Neural progenitor cell (in vitro differentiated cells): ENCODE results near the gene TPCN1. TPM values are rescaled to one million over a fixed set of nuclear protein-coding genes. Genes with fewer than 3 reads are reported as not detected.

Experiments used
- DNase-seq: peaks from one replicate; pipeline ENCODE4 v3.0.0-alpha.2; 2016; ENCODE audit warnings: low spot score
- H2AFZ ChIP-seq: fragments of 200-600 bp; sonication (generic); replicated peaks from 2 replicates; pipeline ENCODE4 v1.6.1; 2016; ENCODE audit warnings: antibody characterized with exemption
- H3F3A ChIP-seq: fragments of 200-600 bp; sonication (generic); 2 replicates; pipeline ENCODE4 v1.6.1; 2016; ENCODE audit warnings: antibody characterized with exemption, low read depth
- H3K27ac ChIP-seq: fragments of 200-600 bp; sonication (generic); 2 replicates; pipeline ENCODE4 v1.5.1; 2016; ENCODE audit warnings: mild to moderate bottlenecking
- H3K27me3 ChIP-seq: fragments of 200-600 bp; sonication (generic); 2 replicates; pipeline ENCODE4 v1.6.1; 2016; ENCODE audit warnings: mild to moderate bottlenecking, moderate library complexity
- H3K36me3 ChIP-seq: fragments of 200-600 bp; sonication (generic); 2 replicates; pipeline ENCODE4 v1.5.1; 2016
- H3K4me1 ChIP-seq: fragments of 200-600 bp; sonication (generic); 2 replicates; pipeline ENCODE4 v1.6.1; 2016; ENCODE audit warnings: mixed run types
- H3K4me2 ChIP-seq: fragments of 200-600 bp; sonication (generic); 2 replicates; pipeline ENCODE4 v1.6.1; 2016
- H3K4me3 ChIP-seq: fragments of 200-600 bp; sonication (generic); 2 replicates; pipeline ENCODE4 v1.5.1; 2016
- H3K79me2 ChIP-seq: fragments of 200-600 bp; sonication (generic); 2 replicates; pipeline ENCODE4 v1.6.1; 2016; ENCODE audit warnings: low read depth
- H3K9ac ChIP-seq: fragments of 200-600 bp; sonication (generic); 2 replicates; pipeline ENCODE4 v1.6.1; 2016
- H3K9me3 ChIP-seq: fragments of 200-600 bp; sonication (generic); 2 replicates; pipeline ENCODE4 v1.5.1; 2016; ENCODE audit warnings: low read depth
- H4K20me1 ChIP-seq: fragments of 200-600 bp; sonication (generic); 2 replicates; pipeline ENCODE4 v1.6.1; 2016; ENCODE audit warnings: low read depth
- H3K27ac Mint-ChIP-seq: 3 replicates; pipeline ENCODE4 v1.8.0; 2021; ENCODE audit warnings: mixed read lengths
- H3K27me3 Mint-ChIP-seq: 2 replicates; pipeline ENCODE4 v1.8.0; 2022; ENCODE audit warnings: low read depth, mild to moderate bottlenecking, inconsistent platforms, moderate library complexity, mixed read lengths; ENCODE audit not compliant: insufficient read depth
- H3K36me3 Mint-ChIP-seq: 3 replicates; pipeline ENCODE4 v1.8.0; 2021; ENCODE audit warnings: mixed read lengths
- H3K4me1 Mint-ChIP-seq: 3 replicates; pipeline ENCODE4 v1.8.0; 2021; ENCODE audit warnings: mixed read lengths
- H3K4me3 Mint-ChIP-seq: 3 replicates; pipeline ENCODE4 v1.8.0; 2021; ENCODE audit warnings: mild to moderate bottlenecking, moderate library complexity, mixed read lengths
- H3K9me3 Mint-ChIP-seq: 3 replicates; pipeline ENCODE4 v1.8.0; 2020; ENCODE audit warnings: mixed read lengths
- CTCF ChIP-seq: fragments of 200-600 bp; sonication (generic); IDR thresholded peaks from 2 replicates; pipeline ENCODE4 v1.5.1; 2017; ENCODE audit warnings: antibody characterized with exemption, mild to moderate bottlenecking
- EZH2 ChIP-seq: fragments of 200-600 bp; sonication (generic); IDR thresholded peaks from 2 replicates; pipeline ENCODE4 v1.6.1; 2017; ENCODE audit warnings: antibody characterized with exemption, mild to moderate bottlenecking, moderate library complexity
- EZH2phosphoT487 ChIP-seq: fragments of 200-600 bp; sonication (generic); IDR thresholded peaks from 2 replicates; pipeline ENCODE4 v1.6.1; 2017; ENCODE audit warnings: antibody characterized with exemption
- total RNA-seq: library from RNA; depleted of rRNA; stranded (reverse); fragments of >200 nt; gene quantifications from 2 replicates; pipeline ENCODE4 v1.2.3, GENCODE V29; 2015; ENCODE audit warnings: low replicate concordance

TPCN1 gene
- total RNA-seq, 1 donor from 2014 or later, result 12.2 TPM

DNA sequence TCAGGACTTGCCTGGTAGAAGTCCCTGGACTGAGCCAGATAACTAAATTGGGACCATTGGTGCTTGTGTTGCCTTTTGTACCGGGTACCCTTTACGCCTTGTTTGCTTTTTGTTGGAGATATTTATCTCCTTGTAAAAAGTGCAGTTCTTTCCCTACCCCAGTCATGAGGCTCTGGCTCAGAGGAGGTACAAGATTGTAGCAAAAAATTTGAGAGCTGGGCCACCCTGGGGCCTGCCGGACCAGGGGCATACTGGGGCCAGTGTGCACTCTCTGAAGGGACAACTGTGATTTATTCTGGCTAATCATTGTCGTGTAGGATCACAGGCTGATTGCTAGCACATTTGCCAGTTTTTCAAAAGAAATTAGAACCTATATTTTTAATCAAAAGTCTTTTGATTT, 13.2 kb downstream of the TPCN1 start:
- no peak for TF ChIP-seq EZH2phosphoT487
- no peak for TF ChIP-seq EZH2
- no peak for TF ChIP-seq CTCF
- peaks cover 4% of the 10 kb centered on the region for H3F3A ChIP-seq
- H4K20me1 ChIP-seq, result peaks cover 13% of the 10 kb centered on the region
- no peaks in the 10 kb centered on the region for H3K27me3 ChIP-seq
- H3K27me3 Mint-ChIP-seq, result peaks cover 12% of the 10 kb centered on the region
- no peak overlapping the region for H3K27ac ChIP-seq
- no peak overlapping the region for H3K27ac Mint-ChIP-seq
- peaks cover 58% of the 10 kb centered on the region for H3K4me1 Mint-ChIP-seq
- peaks cover 13% of the 10 kb centered on the region for H3K4me1 ChIP-seq
- H3K4me3 Mint-ChIP-seq, result no peak overlapping the region
- H2AFZ ChIP-seq, result no peak overlapping the region
- no peak overlapping the region for H3K4me2 ChIP-seq
- peaks cover 2% of the 10 kb centered on the region for H3K9me3 Mint-ChIP-seq
- peaks cover 19% of the 10 kb centered on the region for H3K36me3 Mint-ChIP-seq
- no peak overlapping the region for H3K9ac ChIP-seq
- no peaks in the 10 kb centered on the region for H3K9me3 ChIP-seq
- no peaks in the 10 kb centered on the region for H3K79me2 ChIP-seq
- H3K4me3 ChIP-seq, result no peak overlapping the region
- H3K36me3 ChIP-seq, result no peaks in the 10 kb centered on the region
- no peak for DNase-seq

GRCh38 chr12:113235976-113236375, 14.7 kb downstream of the TPCN1 start:
- peaks cover 7% of the 10 kb centered on the region for H3K27me3 Mint-ChIP-seq
- peaks cover 4% of the 10 kb centered on the region for H3F3A ChIP-seq
- no peak overlapping the region for H3K4me3 ChIP-seq
- no peaks in the 10 kb centered on the region for H3K79me2 ChIP-seq
- H3K27ac Mint-ChIP-seq, result no peak overlapping the region
- H3K4me1 Mint-ChIP-seq, result peaks cover 59% of the 10 kb centered on the region
- peaks cover 12% of the 10 kb centered on the region for H3K36me3 Mint-ChIP-seq
- H3K27me3 ChIP-seq, result no peaks in the 10 kb centered on the region
- H3K9me3 Mint-ChIP-seq, result peaks cover 2% of the 10 kb centered on the region
- no peak overlapping the region for H3K27ac ChIP-seq
- peaks cover 13% of the 10 kb centered on the region for H3K4me1 ChIP-seq
- H3K4me2 ChIP-seq, result no peak overlapping the region
- H4K20me1 ChIP-seq, result peaks cover 13% of the 10 kb centered on the region
- no peaks in the 10 kb centered on the region for H3K9me3 ChIP-seq
- no peak overlapping the region for H3K9ac ChIP-seq
- H3K4me3 Mint-ChIP-seq, result no peak overlapping the region
- no peak for DNase-seq
- H3K36me3 ChIP-seq, result no peaks in the 10 kb centered on the region
- no peak for TF ChIP-seq EZH2
- H2AFZ ChIP-seq, result no peak overlapping the region

- Mint-ChIP-seq H3K9me3 (peaks cover 2% of the 10 kb centered on the region), H3K27me3 (peaks cover 10% of the 10 kb centered on the region), H3K4me3 (no peak overlapping the region), H3K27ac (no peak overlapping the region), H3K4me1 (peaks cover 60% of the 10 kb centered on the region), H3K36me3 (peaks cover 9% of the 10 kb centered on the region)
- Histone ChIP-seq H3K4me3 (no peak overlapping the region), H2AFZ (no peak overlapping the region), H4K20me1 (peaks cover 10% of the 10 kb centered on the region), H3K36me3 (no peaks in the 10 kb centered on the region), H3K4me1 (peaks cover 13% of the 10 kb centered on the region), H3K4me2 (no peak overlapping the region), H3F3A (peaks cover 4% of the 10 kb centered on the region), H3K27me3 (no peaks in the 10 kb centered on the region), H3K79me2 (no peaks in the 10 kb centered on the region), H3K27ac (no peak overlapping the region), H3K9ac (no peak overlapping the region), H3K9me3 (no peaks in the 10 kb centered on the region)
- no peak for DNase-seq
- TF ChIP-seq EZH2phosphoT487 (no peak), CTCF (no peak), EZH2 (no peak)
These were observed 15.5 kb downstream of the TPCN1 start for GRCh38 chr12:113236539-113237399.

DNA sequence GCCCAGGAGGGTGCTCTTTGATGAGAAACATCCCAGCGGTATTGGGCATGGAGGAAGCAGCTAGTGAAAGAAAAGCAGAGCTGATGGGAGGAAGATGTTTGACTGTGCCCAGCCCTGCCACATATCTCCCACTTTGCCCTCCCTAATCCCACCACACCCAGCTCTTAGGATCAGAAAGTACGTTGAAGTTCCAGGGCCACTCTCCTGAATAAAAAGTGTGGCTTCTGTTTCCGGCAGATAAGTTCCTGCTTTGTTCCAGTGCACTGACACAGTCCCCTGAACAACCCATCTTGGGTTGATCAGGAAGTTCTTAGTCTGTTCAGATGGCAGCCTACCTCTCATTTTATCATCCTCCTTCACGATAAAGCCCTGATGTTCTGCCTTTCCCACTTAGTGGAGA, 16.5 kb downstream of the TPCN1 start:
- TF ChIP-seq EZH2phosphoT487, result no peak
- no peak for TF ChIP-seq CTCF
- TF ChIP-seq EZH2, result no peak
- Histone ChIP-seq H3K9ac (no peak overlapping the region), H2AFZ (no peak overlapping the region), H3K4me3 (no peak overlapping the region), H4K20me1 (peaks cover 7% of the 10 kb centered on the region), H3F3A (peaks cover 4% of the 10 kb centered on the region), H3K27ac (no peak overlapping the region), H3K4me2 (no peak overlapping the region), H3K27me3 (no peaks in the 10 kb centered on the region), H3K9me3 (no peaks in the 10 kb centered on the region), H3K79me2 (no peaks in the 10 kb centered on the region), H3K4me1 (peaks cover 8% of the 10 kb centered on the region), H3K36me3 (no peaks in the 10 kb centered on the region)
- Mint-ChIP-seq H3K36me3 (peaks cover 9% of the 10 kb centered on the region), H3K27ac (no peak overlapping the region), H3K4me3 (no peak overlapping the region), H3K27me3 (peaks cover 10% of the 10 kb centered on the region), H3K9me3 (peaks cover 2% of the 10 kb centered on the region), H3K4me1 (peaks cover 63% of the 10 kb centered on the region)
- no peak for DNase-seq
